OCI-LY1 (cell line): Measurements from ENCODE around the gene NLGN3.

Source experiments
- EZH2 ChIP-seq: fragments of 200-600 bp; sonication (generic), shearing (Covaris generic); IDR thresholded peaks from 2 replicates; pipeline ENCODE4 v1.8.0; 2017; ENCODE audit warnings: borderline replicate concordance, mixed run types, mild to moderate bottlenecking, antibody characterized with exemption, low read length, moderate library complexity, mixed read lengths
- TF ChIP-seq, protein P1 (sequence below): fragments of 200-600 bp; sonication (generic), shearing (Covaris generic); IDR thresholded peaks from 2 replicates; pipeline ENCODE4 v1.5.1; 2017; ENCODE audit warnings: mild to moderate bottlenecking, antibody characterized with exemption, low read length, moderate library complexity, mixed read lengths

DNA sequence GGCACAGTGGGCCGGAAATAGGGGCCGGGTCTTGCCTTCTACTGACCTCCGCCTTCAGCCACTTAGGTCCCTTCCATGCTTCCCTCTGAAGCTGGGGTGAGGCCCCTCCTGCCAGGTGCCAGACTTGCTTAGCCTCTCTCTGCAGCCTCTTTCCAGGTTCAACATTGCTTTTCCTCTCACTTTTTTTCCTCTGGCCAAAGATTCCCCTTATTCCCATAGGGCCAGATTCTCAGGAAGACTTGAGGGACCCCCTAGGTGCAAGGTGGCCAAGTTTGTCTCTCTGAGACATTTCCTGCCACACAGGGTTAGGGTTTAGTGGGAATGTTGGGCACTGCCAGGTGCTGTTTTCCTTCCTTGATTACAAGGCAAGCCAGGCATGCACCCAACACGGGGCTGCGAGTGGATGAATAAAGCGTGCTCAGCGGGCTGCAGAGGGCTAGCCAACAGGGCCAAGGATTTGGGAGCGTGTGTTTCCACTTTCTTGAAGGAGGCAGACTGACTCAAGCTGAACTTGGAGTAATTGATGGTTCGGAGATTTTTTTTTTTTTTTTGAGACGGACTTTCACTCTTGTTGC, 70.8 kb downstream of the NLGN3 start:
- TF ChIP-seq, protein P1, sequence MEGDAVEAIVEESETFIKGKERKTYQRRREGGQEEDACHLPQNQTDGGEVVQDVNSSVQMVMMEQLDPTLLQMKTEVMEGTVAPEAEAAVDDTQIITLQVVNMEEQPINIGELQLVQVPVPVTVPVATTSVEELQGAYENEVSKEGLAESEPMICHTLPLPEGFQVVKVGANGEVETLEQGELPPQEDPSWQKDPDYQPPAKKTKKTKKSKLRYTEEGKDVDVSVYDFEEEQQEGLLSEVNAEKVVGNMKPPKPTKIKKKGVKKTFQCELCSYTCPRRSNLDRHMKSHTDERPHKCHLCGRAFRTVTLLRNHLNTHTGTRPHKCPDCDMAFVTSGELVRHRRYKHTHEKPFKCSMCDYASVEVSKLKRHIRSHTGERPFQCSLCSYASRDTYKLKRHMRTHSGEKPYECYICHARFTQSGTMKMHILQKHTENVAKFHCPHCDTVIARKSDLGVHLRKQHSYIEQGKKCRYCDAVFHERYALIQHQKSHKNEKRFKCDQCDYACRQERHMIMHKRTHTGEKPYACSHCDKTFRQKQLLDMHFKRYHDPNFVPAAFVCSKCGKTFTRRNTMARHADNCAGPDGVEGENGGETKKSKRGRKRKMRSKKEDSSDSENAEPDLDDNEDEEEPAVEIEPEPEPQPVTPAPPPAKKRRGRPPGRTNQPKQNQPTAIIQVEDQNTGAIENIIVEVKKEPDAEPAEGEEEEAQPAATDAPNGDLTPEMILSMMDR, result no peak
- no peak for TF ChIP-seq EZH2
